ENCODE measurements around the gene ZNF514.

GRCh38 chr2:95185973-95186372 is 26.3 kb upstream of the ZNF514 start:
- TF ChIP-seq CTCF (IDR thresholded peaks at IDR 0.05) (no peak), POLR2A (IDR thresholded peaks at IDR 0.05) (no peak), EP300 (IDR thresholded peaks at IDR 0.05) (no peak)
